Keratinocyte (primary cell): ENCODE results near the gene CEP295NL. TPM values are rescaled to one million over a fixed set of nuclear protein-coding genes. Genes with fewer than 3 reads are reported as not detected.

ENCODE experiments used
- DNase-seq: peaks from one replicate; pipeline ENCODE4 v3.0.0-alpha.2; 2011; ENCODE audit warnings: low read depth, missing footprints, low spot score
- FAIRE-seq: peaks from 2 replicates; lab custom pipeline; 2011; peaks lifted over from hg19 to GRCh38; lab: Jason Lieb, UNC
- H2AFZ ChIP-seq: 2 replicates; pipeline ENCODE4 v1.6.0; 2012; ENCODE audit warnings: low read length, control low read depth, inconsistent platforms; ENCODE audit not compliant: control insufficient read depth
- H3K27ac ChIP-seq: 2 replicates; pipeline ENCODE4 v1.5.1; 2011; ENCODE audit warnings: low read length; ENCODE audit not compliant: control insufficient read depth, insufficient read depth
- H3K27me3 ChIP-seq: 3 replicates; pipeline ENCODE4 v1.6.0; 2011; ENCODE audit warnings: low read length; ENCODE audit not compliant: control insufficient read depth, insufficient read depth; ENCODE audit errors: extremely low read depth
- H3K36me3 ChIP-seq, 2 experiments: 2 replicates in 1 of 2; 3 replicates in 1 of 2; pipeline ENCODE4 v1.5.1; 2011; ENCODE audit warnings: low read length in 2 of 2, mild to moderate bottlenecking in 1 of 2; ENCODE audit not compliant: control insufficient read depth in 2 of 2, insufficient read depth in 2 of 2; ENCODE audit errors: extremely low read depth in 1 of 2
- H3K4me1 ChIP-seq: 3 replicates; pipeline ENCODE4 v1.5.1; 2011; ENCODE audit warnings: low read length; ENCODE audit not compliant: control insufficient read depth, insufficient read depth; ENCODE audit errors: extremely low read depth
- H3K4me2 ChIP-seq: 3 replicates; pipeline ENCODE4 v1.6.0; 2011; ENCODE audit warnings: low read depth, low read length; ENCODE audit not compliant: control insufficient read depth, insufficient read depth; ENCODE audit errors: extremely low read depth
- H3K4me3 ChIP-seq, 3 experiments: fragments of 200-600 bp in 1 of 3; sonication (generic) in 1 of 3; 2 replicates in 2 of 3; 3 replicates in 1 of 3; pipeline ENCODE4 v1.5.1; 2011 to 2016; ENCODE audit warnings: low read length in 3 of 3, mild to moderate bottlenecking in 3 of 3, control low read depth in 2 of 3, inconsistent platforms in 1 of 3, low read depth in 1 of 3, mixed read lengths in 1 of 3, mixed run types in 1 of 3, moderate library complexity in 1 of 3; ENCODE audit not compliant: control insufficient read depth in 2 of 3, insufficient read depth in 2 of 3; ENCODE audit errors: extremely low read depth in 1 of 3
- H3K79me2 ChIP-seq: 2 replicates; pipeline ENCODE4 v1.6.0; 2012; ENCODE audit warnings: low read length; ENCODE audit not compliant: control insufficient read depth, insufficient read depth
- H3K9ac ChIP-seq: 3 replicates; pipeline ENCODE4 v1.6.0; 2011; ENCODE audit warnings: low read length; ENCODE audit not compliant: control insufficient read depth, insufficient read depth; ENCODE audit errors: extremely low read depth
- H3K9me1 ChIP-seq: 3 replicates; pipeline ENCODE4 v1.6.0; 2011; ENCODE audit warnings: low read length; ENCODE audit not compliant: control insufficient read depth, insufficient read depth; ENCODE audit errors: extremely low read depth
- H3K9me3 ChIP-seq: 2 replicates; pipeline ENCODE4 v1.5.1; 2012; ENCODE audit warnings: low read depth, low read length; ENCODE audit not compliant: control insufficient read depth
- H4K20me1 ChIP-seq: 3 replicates; pipeline ENCODE4 v1.6.0; 2011; ENCODE audit warnings: low read length; ENCODE audit not compliant: control insufficient read depth, insufficient read depth; ENCODE audit errors: extremely low read depth
- EZH2 ChIP-seq: IDR thresholded peaks from one replicate; pipeline ENCODE4 v1.6.1; 2012; ENCODE audit warnings: inconsistent platforms, mild to moderate bottlenecking, low read length, moderate library complexity
- dilution Hi-C: fragments of 300-500 bp; cut with MboI; formaldehyde crosslinking; loops from one replicate; pipeline ENCODE4 v1.7.0; 2020; ENCODE audit warnings: low sequenced_read_pairs; ENCODE audit not compliant: extremely low pct_ligation_motif_present
- polyA plus RNA-seq, 5 experiments: library from polyadenylated mRNA; depleted of rRNA in 3 of 5; stranded (reverse) in 3 of 5; stranded (forward) in 1 of 5; unstranded in 1 of 5; fragments of >200 nt; gene quantifications; 1 replicate in 1 of 5; 2 replicates in 3 of 5; 3 replicates in 1 of 5; pipeline versions ENCODE4 v1.2.1 to v1.2.3, GENCODE V29; 2011 to 2012; ENCODE audit warnings: missing spikeins in 2 of 5, low read depth in 1 of 5, low replicate concordance in 1 of 5
- TF ChIP-seq, protein P1 (sequence below), 3 experiments: IDR thresholded peaks in 1 of 3; conservative IDR thresholded peaks in 1 of 3; optimal IDR thresholded peaks in 1 of 3; 2 replicates in 2 of 3; 3 replicates in 1 of 3; pipeline versions ENCODE3 to v1.5.1; 2011; ENCODE audit warnings: low read length in 3 of 3, mild to moderate bottlenecking in 3 of 3, moderate library complexity in 2 of 3, control low read depth in 1 of 3, inconsistent platforms in 1 of 3; ENCODE audit not compliant: insufficient read depth in 2 of 3; ENCODE audit errors: extremely low read depth in 1 of 3

CEP295NL gene
- polyA plus RNA-seq, 1 donor (not counting 4 experiments of a cell fraction or from before 2014, with no cell fraction given), result not detected

DNA sequence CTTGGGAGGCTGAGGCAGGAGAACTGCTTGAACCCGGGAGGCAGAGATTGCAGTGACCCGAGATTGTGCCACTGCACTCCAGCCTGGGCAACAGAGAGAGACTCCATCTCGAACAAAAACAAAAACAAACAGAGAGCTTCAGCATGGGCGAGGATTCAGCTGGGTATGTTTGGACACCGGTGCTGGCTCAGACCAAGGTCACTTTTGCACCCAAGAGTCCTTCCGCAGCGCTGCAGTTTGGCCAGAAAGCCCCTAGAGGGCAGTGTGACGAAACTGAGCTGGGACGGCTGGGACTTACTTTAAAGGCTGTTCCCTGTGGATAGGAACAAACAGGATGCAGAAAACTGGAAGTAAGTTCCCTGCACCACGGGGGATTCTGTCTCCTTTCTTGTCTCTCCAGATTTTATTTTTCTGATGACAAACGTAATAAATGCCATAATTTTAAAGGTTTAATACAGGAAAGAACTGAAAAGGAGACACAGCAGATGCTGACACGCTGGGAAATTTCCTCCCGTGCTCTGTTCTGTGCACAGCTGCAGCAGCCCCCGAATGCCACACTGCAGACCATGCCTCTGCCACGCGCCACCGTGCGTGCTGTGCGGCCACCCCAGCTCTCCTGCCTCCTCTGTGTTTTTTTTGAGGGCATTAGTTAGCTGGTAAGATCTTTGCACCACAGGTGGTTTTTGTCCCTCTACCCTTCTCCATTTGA lies 37.2 kb downstream of the CEP295NL start:
- no peak for DNase-seq
- H3K27me3 ChIP-seq, result no peaks in the 10 kb centered on the region
- dilution Hi-C loops, result no loop called here
- no peaks in the 10 kb centered on the region for H3K9me3 ChIP-seq
- H3K4me1 ChIP-seq, result peaks cover 5% of the 10 kb centered on the region
- H3K4me2 ChIP-seq, result no peak overlapping the region
- FAIRE-seq, result no peak
- H4K20me1 ChIP-seq, result no peaks in the 10 kb centered on the region
- H3K9me1 ChIP-seq, result no peaks in the 10 kb centered on the region
- H3K79me2 ChIP-seq, result no peaks in the 10 kb centered on the region
- H3K9ac ChIP-seq, result no peak overlapping the region
- H3K27ac ChIP-seq, result no peak overlapping the region
- no peak overlapping the region for H2AFZ ChIP-seq
- H3K36me3 ChIP-seq, result no peaks in the 10 kb centered on the region
- TF ChIP-seq, protein P1, sequence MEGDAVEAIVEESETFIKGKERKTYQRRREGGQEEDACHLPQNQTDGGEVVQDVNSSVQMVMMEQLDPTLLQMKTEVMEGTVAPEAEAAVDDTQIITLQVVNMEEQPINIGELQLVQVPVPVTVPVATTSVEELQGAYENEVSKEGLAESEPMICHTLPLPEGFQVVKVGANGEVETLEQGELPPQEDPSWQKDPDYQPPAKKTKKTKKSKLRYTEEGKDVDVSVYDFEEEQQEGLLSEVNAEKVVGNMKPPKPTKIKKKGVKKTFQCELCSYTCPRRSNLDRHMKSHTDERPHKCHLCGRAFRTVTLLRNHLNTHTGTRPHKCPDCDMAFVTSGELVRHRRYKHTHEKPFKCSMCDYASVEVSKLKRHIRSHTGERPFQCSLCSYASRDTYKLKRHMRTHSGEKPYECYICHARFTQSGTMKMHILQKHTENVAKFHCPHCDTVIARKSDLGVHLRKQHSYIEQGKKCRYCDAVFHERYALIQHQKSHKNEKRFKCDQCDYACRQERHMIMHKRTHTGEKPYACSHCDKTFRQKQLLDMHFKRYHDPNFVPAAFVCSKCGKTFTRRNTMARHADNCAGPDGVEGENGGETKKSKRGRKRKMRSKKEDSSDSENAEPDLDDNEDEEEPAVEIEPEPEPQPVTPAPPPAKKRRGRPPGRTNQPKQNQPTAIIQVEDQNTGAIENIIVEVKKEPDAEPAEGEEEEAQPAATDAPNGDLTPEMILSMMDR (optimal IDR thresholded peaks at IDR 0.05 in 1 of 3, IDR thresholded peaks at IDR 0.05 in 1 of 3, conservative IDR thresholded peaks at IDR 0.05 in 1 of 3; ENCODE audit: extremely low read depth in 1 of 3, insufficient read depth in 2 of 3, low read length in 3 of 3), result peak; percentile 85 to 95 (median 88)
- no peak for TF ChIP-seq EZH2
- H3K4me3 ChIP-seq, result no peak overlapping the region

DNA sequence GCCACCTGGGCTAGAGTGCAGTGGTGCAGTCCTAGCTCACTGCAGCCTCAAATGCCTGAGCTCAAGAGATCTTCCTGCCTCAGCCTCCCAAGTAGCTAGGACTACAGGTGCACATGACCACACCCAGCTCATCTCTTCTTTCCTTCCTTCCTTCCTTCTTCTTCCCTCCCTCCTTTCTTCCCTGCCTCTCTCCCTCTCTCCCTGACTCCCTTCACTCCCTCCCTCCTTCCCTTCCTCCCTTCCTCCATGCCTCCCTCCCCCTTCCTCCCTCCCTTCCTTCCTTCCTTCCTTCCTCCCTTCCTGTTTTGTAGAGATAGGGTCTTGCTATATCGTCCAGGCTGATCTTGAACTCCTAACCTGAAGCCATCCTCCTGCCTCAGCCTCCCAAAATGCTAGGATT lies 38.9 kb downstream of the CEP295NL start:
- dilution Hi-C loops, result no loop called here
- Histone ChIP-seq H3K4me2 (no peak overlapping the region), H3K27ac (no peak overlapping the region), H4K20me1 (no peaks in the 10 kb centered on the region), H3K79me2 (no peaks in the 10 kb centered on the region), H2AFZ (no peak overlapping the region), H3K4me1 (peaks cover 5% of the 10 kb centered on the region), H3K9ac (no peak overlapping the region), H3K27me3 (no peaks in the 10 kb centered on the region), H3K36me3 (no peaks in the 10 kb centered on the region), H3K9me3 (no peaks in the 10 kb centered on the region), H3K4me3 (no peak overlapping the region), H3K9me1 (no peaks in the 10 kb centered on the region)
- FAIRE-seq, result no peak
- TF ChIP-seq, protein P1 (optimal IDR thresholded peaks at IDR 0.05 in 1 of 3, IDR thresholded peaks at IDR 0.05 in 1 of 3, conservative IDR thresholded peaks at IDR 0.05 in 1 of 3; ENCODE audit: extremely low read depth in 1 of 3, insufficient read depth in 2 of 3, low read length in 3 of 3), result no peak
- TF ChIP-seq EZH2, result no peak
- no peak for DNase-seq
